SK-N-SH treated with all-trans-retinoic acid at 6 μM for 48 hours (cell line): ENCODE results near the gene KIF14.

Experiments used
- ATAC-seq: fragments of 200-7000 bp; cut with Tn5 transposase; 3 replicates; pipeline ENCODE4 v1.9.1; 2020; ENCODE audit warnings: mild to moderate bottlenecking, moderate library complexity
- ARNTL ChIP-seq: fragments of 450-650 bp; formaldehyde crosslinking; IDR thresholded peaks from 2 replicates; pipeline ENCODE4 v1.5.0; 2020; ENCODE audit warnings: low read depth, mild to moderate bottlenecking, moderate library complexity, borderline replicate concordance
- BACH2 ChIP-seq: fragments of 250-450 bp; sonication (Bioruptor Pico); IDR thresholded peaks from 2 replicates; pipeline ENCODE4 v1.9.0; 2021; ENCODE audit warnings: mild to moderate bottlenecking, borderline replicate concordance
- CREB5 ChIP-seq: fragments of 250-450 bp; sonication (Bioruptor Pico); IDR thresholded peaks from 2 replicates; pipeline ENCODE4 v1.5.1; 2020; ENCODE audit warnings: low read depth, mild to moderate bottlenecking, moderate library complexity
- CSDC2 ChIP-seq: fragments of 250-450 bp; sonication (Bioruptor Pico); IDR thresholded peaks from 2 replicates; pipeline ENCODE4 v1.5.0; 2020; ENCODE audit warnings: mild to moderate bottlenecking, moderate library complexity
- CSRNP3 ChIP-seq: fragments of 250-450 bp; sonication (Bioruptor Pico); IDR thresholded peaks from 2 replicates; pipeline ENCODE4 v1.5.1; 2021; ENCODE audit warnings: mild to moderate bottlenecking, moderate library complexity
- ESRRG ChIP-seq: fragments of 250-450 bp; sonication (Bioruptor Pico); IDR thresholded peaks from 2 replicates; pipeline ENCODE4 v1.6.1; 2021; ENCODE audit warnings: mild to moderate bottlenecking
- GLIS3 ChIP-seq: fragments of 250-450 bp; sonication (Bioruptor Pico); IDR thresholded peaks from 2 replicates; pipeline ENCODE4 v1.5.0; 2020; ENCODE audit warnings: mild to moderate bottlenecking, moderate library complexity
- ISL1 ChIP-seq: fragments of 250-450 bp; sonication (Bioruptor Pico); IDR thresholded peaks from 2 replicates; pipeline ENCODE4 v2.1.2; 2022; ENCODE audit warnings: mild to moderate bottlenecking, moderate library complexity
- OSR1 ChIP-seq: fragments of 250-450 bp; sonication (Bioruptor Pico); IDR thresholded peaks from 2 replicates; pipeline ENCODE4 v1.8.0; 2022; ENCODE audit warnings: moderate library complexity, mild to moderate bottlenecking, inconsistent platforms
- PATZ1 ChIP-seq: fragments of 250-450 bp; sonication (Bioruptor Pico); IDR thresholded peaks from 2 replicates; pipeline ENCODE4 v1.8.0; 2020; ENCODE audit warnings: mild to moderate bottlenecking, moderate library complexity, borderline replicate concordance
- PPARA ChIP-seq: fragments of 250-450 bp; sonication (Bioruptor Pico); IDR thresholded peaks from 2 replicates; pipeline ENCODE4 v1.5.0; 2020; ENCODE audit warnings: mild to moderate bottlenecking, borderline replicate concordance
- RARB ChIP-seq: fragments of 250-450 bp; sonication (Bioruptor Pico); IDR thresholded peaks from 2 replicates; pipeline ENCODE4 v1.8.0; 2021; ENCODE audit warnings: mild to moderate bottlenecking, moderate library complexity
- SNAI2 ChIP-seq: fragments of 250-450 bp; sonication (Bioruptor Pico); IDR thresholded peaks from 2 replicates; pipeline ENCODE4 v1.5.0; 2020; ENCODE audit warnings: mild to moderate bottlenecking, moderate library complexity
- TCF4 ChIP-seq: fragments of 250-450 bp; sonication (Bioruptor Pico); IDR thresholded peaks from 2 replicates; pipeline ENCODE4 v1.8.0; 2021; ENCODE audit warnings: mild to moderate bottlenecking, moderate library complexity, borderline replicate concordance
- TOX ChIP-seq: fragments of 250-450 bp; sonication (Bioruptor Pico); IDR thresholded peaks from 2 replicates; pipeline ENCODE4 v1.8.0; 2021; ENCODE audit warnings: mild to moderate bottlenecking, moderate library complexity, borderline replicate concordance
- ZC3H10 ChIP-seq: fragments of 250-450 bp; sonication (Bioruptor Pico); IDR thresholded peaks from 2 replicates; pipeline ENCODE4 v1.5.1; 2021; ENCODE audit warnings: mild to moderate bottlenecking, moderate library complexity
- ZFP3 ChIP-seq: fragments of 250-450 bp; sonication (Bioruptor Pico); IDR thresholded peaks from 2 replicates; pipeline ENCODE4 v1.5.0; 2020; ENCODE audit warnings: mild to moderate bottlenecking, moderate library complexity
- ZFP30 ChIP-seq: fragments of 450-650 bp; formaldehyde crosslinking; IDR thresholded peaks from 2 replicates; pipeline ENCODE4 v1.5.0; 2022; ENCODE audit warnings: mild to moderate bottlenecking, moderate library complexity
- ZNF565 ChIP-seq: fragments of 450-650 bp; formaldehyde crosslinking; conservative IDR thresholded peaks from 2 replicates; pipeline ENCODE4 v1.5.0; 2020; ENCODE audit warnings: low read depth, mild to moderate bottlenecking, moderate library complexity
- ZNF70 ChIP-seq: fragments of 450-650 bp; formaldehyde crosslinking; IDR thresholded peaks from 2 replicates; pipeline ENCODE4 v1.5.0; 2020; ENCODE audit warnings: mild to moderate bottlenecking, moderate library complexity
- ZNF8 ChIP-seq: fragments of 450-650 bp; formaldehyde crosslinking; IDR thresholded peaks from 2 replicates; pipeline ENCODE4 v1.5.0; 2020; ENCODE audit warnings: mild to moderate bottlenecking, moderate library complexity

KIF14 gene

GRCh38 chr1:200588698-200589097, 31.9 kb downstream of the KIF14 start:
- no peak for ATAC-seq

GRCh38 chr1:200564319-200564718, 56.2 kb downstream of the KIF14 start:
- TF ChIP-seq OSR1 (CRISPR knock-in tag): no peak
- no peak for TF ChIP-seq GLIS3
- no peak for TF ChIP-seq ZFP30 (CRISPR knock-in tag)
- TF ChIP-seq ZNF565 (CRISPR knock-in tag): no peak
- TF ChIP-seq ARNTL (CRISPR knock-in tag): no peak
- TF ChIP-seq ZC3H10: no peak
- no peak for TF ChIP-seq SNAI2 (CRISPR knock-in tag)
- no peak for TF ChIP-seq CSDC2
- ATAC-seq: no peak

More at GRCh38 chr1:200588698-200589097, 31.9 kb downstream of the KIF14 start:
- no peak for TF ChIP-seq ISL1 (CRISPR knock-in tag)
- TF ChIP-seq TCF4 (CRISPR knock-in tag): no peak
- no peak for TF ChIP-seq PATZ1 (CRISPR knock-in tag)
- TF ChIP-seq ZC3H10: no peak
- no peak for TF ChIP-seq GLIS3
- TF ChIP-seq BACH2 (CRISPR knock-in tag): no peak
- TF ChIP-seq CSRNP3 (CRISPR knock-in tag): no peak
- no peak for TF ChIP-seq ESRRG (CRISPR knock-in tag)
- no peak for TF ChIP-seq TOX (CRISPR knock-in tag)
- no peak for TF ChIP-seq ZFP30 (CRISPR knock-in tag)
- no peak for TF ChIP-seq RARB (CRISPR knock-in tag)
- TF ChIP-seq PPARA (CRISPR knock-in tag): no peak

GRCh38 chr1:200561856-200562214, 58.7 kb downstream of the KIF14 start:
- no peak for ATAC-seq
- TF ChIP-seq ESRRG (CRISPR knock-in tag) (no peak), CREB5 (no peak), BACH2 (CRISPR knock-in tag) (no peak), OSR1 (CRISPR knock-in tag) (no peak), ZC3H10 (no peak), SNAI2 (CRISPR knock-in tag) (no peak), ZFP3 (CRISPR knock-in tag) (no peak), TCF4 (CRISPR knock-in tag) (no peak), ZNF565 (CRISPR knock-in tag) (no peak), TOX (CRISPR knock-in tag) (no peak), ZFP30 (CRISPR knock-in tag) (no peak), PATZ1 (CRISPR knock-in tag) (no peak), ISL1 (CRISPR knock-in tag) (no peak), CSRNP3 (CRISPR knock-in tag) (no peak), ZNF8 (CRISPR knock-in tag) (no peak), ZNF70 (no peak), GLIS3 (no peak), CSDC2 (no peak)
